GM18508 (cell line): ENCODE measurements around the gene PRM2.
"Not testable (repeated sequence)": the region's sequence is repeated elsewhere in the genome, so short reads cannot be mapped to it uniquely, and the experiment has no call there.

Experiments
- ATAC-seq: cut with Tn5 transposase; IDR thresholded peaks from one replicate; pipeline ENCODE4 v1.9.1; 2021; ENCODE audit warnings: moderate number of reproducible peaks; ENCODE audit not compliant: insufficient read depth, unreplicated experiment

Gene PRM2

DNA sequence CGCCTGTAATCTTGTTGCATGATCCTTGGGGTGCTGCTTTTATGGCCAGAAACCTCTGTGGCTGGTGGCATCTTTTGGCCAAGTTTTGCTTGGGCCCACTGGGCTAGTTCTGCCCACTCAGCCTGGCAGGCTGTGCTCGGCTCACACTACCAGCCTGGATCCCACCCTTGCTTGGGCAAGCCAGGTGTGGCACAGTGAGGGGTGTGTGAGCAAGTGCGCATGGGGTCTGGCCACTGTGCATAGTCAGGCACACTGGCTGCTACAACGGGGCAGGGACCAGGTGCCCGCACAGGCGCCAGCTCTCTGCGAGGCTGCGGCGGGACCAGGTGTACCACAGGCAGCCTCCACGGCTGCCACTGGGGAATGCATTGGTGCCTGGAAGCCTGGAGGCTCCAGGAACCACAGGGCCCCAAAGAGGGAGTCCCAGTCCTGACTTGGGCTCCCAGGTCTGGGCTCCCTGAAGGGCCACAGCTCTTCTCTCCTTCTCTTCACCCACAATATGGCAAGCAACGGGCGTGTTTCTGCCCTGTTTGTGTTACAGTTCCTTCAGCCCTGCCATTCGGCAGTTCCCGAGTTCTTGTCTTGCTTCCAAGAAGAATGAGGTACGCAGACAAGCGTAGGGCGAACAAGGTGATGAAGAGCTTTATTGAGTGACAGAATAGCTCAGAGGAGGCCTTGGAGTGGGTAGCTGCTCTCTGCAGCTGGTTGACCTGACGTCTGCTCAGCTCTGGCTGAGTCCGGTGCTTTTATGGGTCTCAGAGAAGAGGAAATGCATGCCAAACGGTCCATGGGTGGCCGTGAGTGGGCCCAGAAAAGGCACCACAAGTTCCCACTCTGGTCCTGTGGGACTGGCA is 31.6 kb upstream of the PRM2 start:
- ATAC-seq, result no peak

DNA sequence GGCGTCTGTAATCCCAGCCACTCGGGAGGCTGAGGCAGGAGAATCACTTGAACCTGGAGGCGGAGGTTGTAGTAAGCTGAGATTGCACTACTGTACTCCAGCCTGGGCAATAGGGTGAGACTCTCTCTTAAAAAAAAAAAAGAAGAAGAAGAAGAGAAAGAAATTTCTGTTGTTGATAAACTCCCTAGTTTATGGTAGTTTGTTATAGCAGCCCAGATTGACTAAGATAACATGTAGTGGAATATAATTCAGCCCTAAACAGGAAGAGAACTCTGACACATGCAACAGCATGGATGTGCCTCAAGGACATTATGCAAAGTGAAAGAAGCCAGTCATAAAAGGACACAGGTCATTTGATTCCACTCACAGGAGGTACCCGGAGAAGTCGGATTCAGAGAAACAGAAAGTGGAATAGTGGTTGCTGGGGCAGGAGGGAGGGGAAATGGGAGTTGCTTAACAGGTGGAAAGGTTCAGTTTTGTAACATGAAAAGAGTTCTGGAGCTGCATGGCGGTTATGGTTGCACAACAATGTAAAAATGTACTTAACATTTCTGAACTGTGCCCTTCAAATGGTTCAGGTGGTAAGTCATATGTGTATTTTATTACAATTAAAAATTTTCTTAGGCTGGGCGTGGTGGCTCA is 30.8 kb upstream of the PRM2 start:
- no peak for ATAC-seq

DNA sequence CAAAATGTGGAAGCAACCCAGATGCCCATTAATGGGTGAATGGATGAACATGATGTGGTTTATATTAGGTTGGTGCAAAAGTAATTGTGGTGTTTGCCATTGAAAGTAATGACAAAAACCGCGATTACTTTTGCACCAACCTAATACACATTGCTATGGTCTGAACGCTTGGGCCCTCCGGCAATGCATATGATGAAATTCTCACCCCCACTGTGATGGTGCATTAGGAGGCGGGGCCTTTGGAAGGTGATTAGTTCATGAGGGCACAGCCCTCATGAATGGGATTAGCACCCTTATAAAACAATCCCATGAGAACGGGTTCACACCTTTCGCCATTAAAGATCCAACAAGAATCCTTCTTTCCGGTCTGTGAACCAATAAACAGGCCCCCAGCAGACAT is 30.1 kb upstream of the PRM2 start:
- no peak for ATAC-seq

DNA sequence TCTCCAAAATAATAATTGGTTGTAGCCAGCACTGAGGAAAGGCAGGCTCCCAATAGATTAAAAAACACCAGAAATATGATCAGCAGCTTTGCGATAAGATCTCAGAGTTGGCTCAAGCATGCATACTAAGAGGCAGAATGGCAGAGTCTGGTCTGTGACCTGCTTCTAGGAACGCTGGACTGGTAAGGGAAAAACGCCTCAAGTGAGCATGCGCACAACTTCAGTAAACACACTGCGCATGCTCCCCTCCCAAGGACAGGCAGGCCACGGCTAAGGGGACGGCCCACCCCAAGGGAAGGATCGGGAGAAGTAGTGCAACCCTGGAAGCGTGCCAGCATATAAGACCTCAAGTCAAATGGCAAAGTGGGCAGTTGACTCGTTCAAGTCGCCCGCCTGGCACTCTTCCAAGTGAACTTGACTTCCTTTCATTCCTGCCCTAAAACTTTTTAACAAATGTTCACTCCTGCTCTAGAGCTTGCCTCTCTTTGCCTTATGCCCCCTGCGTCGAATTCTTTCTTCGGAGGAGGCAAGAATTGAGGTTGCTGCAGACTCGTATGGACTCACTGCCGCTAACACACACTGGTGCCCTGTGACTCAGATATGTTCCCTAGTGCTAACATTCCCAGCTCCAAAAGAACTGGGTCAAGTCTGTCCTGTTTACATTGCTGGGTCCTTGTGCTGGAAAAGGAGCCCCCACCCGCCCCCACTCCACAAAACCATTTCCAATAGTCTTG is 27.3 kb upstream of the PRM2 start:
- no peak for ATAC-seq

DNA sequence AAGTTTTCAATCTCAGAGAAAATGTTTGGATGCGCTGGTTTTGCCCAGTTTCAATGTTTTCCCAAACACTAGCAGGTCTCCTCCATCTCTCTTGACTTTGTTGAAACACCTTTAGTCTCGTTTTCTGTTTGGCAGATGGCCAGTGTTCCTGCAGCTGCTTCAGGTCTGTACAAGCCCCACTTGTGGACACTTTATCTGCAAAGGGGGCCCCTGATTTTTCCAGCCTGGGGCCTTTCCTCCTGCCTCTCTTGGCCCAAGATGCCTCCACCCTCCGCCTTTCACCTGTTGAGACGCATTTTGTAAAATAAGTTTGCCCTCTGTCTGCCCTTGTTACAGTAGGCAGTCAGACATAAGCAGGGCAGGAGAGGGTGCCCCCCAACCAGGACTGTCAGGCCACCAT is 26.7 kb upstream of the PRM2 start:
- ATAC-seq, result no peak

DNA sequence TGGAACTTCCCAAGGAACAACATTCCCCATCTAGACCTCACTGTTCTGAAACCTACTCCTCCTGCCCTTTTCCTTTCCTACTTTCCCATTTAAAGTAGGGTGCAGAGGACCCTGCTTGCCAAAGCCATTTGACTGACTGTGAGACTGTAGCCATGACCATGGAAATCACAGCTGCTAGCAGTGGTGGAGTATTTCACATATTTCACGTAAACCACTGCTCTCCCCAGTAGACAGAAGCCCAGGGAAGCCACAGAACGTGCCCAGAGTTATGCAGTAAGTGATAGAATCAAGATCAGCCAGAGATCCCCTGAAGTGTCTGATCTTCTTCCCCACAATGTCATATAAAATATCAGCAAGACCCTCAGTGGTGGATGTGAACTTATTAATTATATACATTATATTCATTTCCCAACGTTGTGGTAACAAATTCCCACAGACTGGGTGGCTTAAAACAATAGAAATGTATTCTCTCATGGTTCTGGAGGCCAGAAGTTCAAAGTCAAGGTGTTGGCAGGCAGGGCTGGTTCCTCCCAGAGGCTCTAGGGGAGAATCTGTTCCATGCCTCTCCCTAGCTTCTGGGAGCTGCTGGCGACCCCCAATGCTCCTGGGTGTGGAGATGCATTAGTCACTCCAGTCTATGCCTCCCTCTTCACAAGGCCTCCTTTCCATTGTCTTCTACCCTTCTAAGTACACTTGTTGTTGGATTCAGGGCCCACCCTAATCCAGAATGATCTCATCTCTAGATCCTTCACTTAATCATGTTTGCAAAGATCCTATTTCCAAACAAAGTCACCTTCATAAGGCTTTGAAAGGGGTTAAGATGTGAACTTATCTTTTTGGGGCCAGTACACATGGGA is 25.6 kb upstream of the PRM2 start:
- no peak for ATAC-seq

DNA sequence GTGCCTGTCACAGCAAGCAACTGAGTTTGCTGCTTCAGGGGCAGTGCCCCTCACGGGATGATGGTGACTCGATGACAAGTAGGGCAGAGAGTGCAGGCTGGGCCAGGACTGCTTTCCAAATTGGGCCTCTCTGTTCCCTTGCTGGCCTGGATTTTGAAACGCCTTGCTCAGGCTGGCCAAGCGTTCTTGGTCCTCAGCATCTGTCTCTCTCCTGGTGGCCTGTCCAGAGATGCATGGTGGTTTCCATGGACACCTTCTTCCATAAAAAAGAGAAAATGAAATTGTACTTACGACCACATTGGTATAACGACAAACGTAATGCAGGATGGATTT is 24.2 kb upstream of the PRM2 start:
- ATAC-seq, result no peak

DNA sequence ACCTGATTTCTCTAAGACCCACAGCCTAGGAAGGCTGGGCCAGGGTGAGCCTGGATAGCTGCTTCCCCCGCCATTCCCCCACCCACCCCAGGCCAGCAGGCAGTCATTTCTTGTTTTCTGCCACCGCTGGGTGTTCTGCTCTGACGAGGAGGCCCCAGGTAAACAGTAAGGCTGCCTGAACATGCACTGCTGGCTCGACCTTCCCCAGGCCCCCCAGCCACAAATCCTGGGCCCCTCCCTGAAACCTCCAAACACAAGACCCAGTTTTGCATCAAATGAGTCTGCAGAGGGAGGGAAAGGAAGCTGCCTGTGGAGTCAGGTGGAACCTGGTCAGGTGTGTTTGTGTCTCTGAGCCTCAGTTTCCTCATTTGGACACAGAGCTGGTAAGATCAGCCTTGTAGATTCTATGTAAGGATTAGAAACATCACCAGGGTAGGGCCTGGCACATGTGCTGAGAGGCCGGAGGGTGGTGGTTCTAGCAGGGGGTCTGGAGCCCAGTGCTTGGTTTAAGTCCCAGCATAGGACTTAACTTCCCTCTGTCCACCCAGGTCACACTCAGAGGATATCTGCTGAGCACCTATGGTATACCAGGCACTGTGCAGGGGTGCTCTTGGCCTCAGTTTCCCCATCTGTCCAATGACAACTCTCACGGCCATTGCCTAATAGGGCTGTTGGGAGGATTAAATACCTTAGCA is 23.7 kb upstream of the PRM2 start:
- no peak for ATAC-seq

DNA sequence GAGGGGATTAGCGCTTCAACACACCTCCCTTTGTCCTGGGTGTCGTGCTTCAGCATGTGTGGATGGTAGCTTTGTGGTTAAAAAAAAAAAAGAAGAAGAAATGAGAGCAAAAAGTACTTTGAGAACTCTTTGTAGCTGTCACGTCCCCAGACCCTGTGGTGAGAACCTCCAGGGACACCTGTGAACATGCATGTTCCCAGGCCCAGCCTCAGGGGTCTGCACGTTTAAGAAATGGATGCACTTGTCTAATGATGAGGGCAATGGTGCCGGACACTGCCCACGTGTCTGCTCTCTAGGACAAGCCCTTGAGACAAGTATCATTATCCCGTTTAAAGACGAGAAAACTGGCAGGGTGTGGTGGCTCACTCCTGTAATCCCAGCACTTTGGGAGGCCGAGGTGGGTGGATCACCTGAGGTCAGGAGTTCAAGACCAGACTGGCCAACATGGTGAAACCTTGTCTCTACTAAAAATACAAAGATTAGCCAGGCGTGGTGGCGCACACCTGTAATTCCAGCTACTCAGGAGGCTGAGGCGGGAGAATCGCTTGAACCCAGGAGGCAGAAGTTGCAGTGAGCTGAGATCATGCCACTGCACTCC is 22.8 kb upstream of the PRM2 start:
- ATAC-seq, result not testable (repeated sequence)

DNA sequence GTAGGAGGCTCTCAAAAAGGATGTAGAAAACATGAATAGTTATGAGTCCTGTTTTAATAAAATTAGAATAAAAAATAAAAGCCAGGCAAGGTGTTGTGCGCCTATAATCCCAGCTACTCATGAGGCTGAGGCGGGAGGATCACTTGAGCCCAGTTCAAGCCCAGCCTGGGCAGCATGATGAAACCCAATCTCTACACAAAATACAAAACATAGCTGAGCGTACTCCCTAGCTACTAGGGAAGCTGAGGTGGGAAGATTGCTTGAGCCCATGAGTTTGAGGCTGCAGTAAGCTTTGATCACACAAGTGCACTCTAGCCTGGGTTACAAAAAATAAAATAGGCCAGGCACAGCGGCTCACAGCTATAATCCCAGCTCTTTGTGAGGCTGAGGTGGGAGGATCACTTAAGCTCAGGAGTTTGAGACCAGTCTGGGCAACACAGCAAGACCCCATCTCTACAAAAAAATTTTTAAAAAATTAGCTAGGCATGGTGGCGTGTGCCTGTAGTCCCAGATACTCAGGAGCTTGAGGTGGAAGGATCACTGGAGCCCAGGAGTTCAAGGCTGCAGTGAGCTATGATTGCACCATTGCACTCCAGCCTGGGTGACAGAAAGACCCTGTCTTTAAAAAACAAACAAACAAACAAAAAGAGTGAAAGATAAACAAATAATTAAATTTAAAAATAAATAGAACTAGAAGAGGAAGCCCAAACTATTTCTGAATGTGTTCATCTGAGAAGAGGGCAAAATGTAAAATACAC is 22.0 kb upstream of the PRM2 start:
- no peak for ATAC-seq

DNA sequence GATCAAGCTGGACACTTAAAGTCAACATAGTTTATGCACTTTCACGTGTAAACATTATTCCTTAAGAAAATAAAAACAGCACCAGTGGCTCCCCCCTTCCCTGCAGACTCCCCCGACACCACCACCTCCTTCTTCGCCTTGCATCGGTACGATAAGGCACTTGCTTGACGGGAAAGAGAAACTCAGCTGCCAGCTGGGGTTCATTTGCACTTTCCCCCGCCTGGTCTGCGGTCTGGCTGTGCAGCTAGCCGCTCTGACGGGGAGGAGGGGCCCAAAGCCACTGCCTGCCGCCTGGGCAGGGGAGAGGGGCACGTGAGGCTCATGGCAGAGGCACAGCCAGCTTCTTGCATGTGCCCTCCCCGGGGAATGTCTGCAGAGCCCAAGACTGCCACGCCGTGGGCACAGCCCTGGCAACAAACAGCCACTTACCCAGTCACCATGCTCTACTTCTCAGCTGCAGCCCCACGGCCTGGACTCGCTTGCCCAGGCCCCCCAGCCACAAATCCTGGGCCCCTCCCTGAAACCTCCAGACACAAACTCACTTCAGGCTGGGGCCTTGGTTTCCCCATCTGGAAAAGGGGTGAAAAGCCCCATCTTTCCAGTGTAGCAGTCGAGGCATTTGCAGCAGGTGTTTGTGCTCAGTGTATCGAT is 21.3 kb upstream of the PRM2 start:
- ATAC-seq, result no peak

DNA sequence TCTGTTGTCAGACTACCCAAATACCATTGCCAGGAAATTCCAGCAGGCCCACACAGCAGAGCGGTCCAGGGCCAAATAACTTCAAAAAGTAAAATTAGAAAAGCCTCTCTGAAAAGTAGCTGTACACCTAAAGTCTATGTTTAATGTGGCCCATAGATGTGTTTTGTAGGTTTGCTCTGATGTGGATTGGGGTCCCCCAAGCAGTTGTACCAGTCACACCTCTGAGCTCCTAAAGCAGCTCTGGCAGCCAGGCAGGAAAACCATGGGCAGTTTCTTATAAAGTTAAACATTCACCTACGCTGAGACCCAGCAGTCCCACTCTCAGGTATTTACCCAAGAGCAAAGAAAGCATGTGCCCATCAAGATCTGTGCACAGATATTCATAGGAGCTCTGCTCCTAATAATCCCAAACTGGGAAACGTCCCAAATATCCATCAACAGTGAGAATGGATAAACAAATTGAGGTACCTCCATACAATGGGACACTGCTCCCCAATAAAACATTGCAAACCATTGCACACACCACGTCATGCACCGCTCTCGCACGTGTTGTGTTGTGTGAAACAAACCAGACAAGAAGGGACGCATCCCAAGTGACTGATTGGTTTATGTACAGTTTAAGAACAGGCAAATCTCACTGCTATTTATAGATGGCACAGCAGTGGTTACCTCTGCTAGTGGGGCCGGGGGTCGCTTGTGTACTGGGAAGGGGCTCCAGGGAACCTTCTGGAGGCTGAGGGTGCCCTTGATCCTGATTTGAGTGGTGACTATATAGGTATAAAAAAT is 20.6 kb upstream of the PRM2 start:
- no peak for ATAC-seq

DNA sequence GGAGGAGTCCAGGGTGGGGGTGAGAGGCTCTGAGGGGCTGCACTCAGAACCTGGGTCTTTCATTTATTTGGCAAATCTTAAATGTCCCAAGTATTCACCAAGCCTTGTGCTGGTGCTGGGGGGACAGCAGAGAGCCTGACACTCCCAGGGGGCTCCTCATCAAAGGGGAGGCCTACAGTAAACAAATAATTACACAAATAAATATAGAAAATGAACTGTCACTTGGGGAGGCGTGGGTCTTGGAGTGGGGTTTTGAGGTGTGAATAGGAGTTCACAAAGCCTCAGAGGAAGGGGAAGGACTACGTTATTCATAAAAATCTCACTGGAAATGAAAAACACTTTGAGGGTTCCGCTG is 20.0 kb upstream of the PRM2 start:
- no peak for ATAC-seq

DNA sequence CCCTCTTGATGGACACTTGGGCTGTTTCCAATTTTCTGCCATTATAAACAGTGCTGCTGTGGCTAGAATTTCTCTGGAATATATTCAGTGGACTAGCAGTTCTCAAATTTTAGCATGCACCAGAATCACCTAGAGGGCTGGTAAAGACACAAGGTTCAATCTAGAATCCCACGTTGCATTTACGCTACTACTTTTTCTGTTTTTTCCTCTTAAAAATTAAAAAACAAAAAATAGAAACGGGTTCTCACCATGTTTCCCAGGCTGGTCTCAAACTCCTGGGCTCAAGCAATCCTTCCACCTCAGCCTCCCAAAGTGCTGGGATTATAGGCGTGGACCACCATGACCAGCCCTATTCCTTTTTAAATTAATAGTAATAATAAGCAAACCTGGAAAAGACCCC is 19.4 kb upstream of the PRM2 start:
- no peak for ATAC-seq

DNA sequence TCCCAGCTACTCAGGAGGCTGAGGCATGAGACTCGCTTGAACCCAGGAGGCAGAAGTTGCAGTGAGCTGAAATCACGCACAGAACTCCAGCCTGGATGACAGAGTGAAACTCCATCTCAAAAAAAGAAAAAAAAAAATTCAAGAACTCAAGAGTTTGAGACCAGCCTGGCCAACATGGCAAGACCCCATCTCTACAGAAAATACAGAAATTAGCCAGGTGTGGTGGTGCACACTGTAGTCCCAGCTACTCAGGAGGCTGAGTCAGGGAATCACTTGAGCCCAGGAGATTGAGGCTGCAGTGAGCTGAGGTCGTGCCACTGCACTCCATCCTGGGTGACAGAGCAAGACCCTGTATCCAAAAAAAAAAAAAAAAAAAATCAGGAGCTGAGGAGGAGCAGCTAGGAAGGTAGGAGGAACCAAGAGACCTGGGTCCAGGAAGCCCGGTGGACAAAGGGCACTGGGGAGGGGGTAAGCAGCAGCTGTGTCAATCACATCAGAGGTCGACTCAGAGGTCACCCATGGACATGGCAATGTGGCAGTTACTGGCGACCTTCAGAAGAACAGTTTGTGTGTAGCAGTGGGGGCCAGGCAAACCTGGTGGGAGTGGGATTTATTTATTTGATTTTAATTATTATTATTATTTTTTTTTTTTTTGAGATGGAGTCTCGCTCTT is 15.9 kb upstream of the PRM2 start:
- ATAC-seq, result no peak

DNA sequence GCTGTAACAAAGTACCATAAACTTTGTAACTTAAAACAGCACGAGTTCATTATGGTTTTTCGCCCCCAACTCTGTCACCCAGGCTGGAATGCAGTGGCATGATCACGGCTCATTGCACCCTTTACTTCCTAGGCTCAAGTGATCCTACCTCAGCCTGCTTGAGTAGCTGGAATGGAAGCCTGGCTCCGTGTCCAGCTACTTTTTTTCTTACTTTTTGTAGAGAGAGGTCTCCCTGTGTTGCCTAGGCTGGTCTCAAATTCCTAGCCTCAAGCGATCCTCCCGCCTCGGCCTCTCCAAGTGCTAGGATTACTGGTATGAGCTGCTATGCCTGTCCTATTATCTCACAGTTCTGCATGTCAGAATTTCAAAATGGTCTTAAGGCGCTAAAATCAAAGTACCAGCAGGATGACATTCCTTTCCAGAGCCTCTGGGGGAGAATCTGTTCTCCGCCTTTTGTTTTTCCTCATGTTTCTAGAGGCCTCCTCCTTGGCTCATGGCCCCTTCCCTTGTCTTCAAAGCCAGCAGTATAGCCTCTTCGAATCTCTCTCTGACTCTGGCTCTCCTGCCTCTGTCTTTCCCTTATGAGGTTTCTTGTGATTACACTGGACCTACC is 14.9 kb upstream of the PRM2 start:
- ATAC-seq, result no peak
